K562 (cell line): Measurements from ENCODE around the gene TMEM255A. TPM values are rescaled to one million over a fixed set of nuclear protein-coding genes. Genes with fewer than 3 reads are reported as not detected.
A peak's percentile ranks its signal among the peaks of the same experiment; 100 is the strongest.

Experiments used
- ATAC-seq: fragments of 200-7000 bp; cut with Tn5 transposase; 3 replicates; pipeline ENCODE4 v1.9.1; 2020; ENCODE audit warnings: moderate library complexity
- BruUV-seq: library from RNA; stranded (reverse); fragments of 400-500 nt; replicated peaks from 2 replicates; lab custom pipeline; 2021; lab: Mats Ljungman, UMichigan
- CTCF ChIA-PET: fragments of 300-600 bp; formaldehyde crosslinking; extraction: SDS; loops from one replicate; lab custom pipeline; 2021; ENCODE audit warnings: low intra/inter-chr PET ratio; lab: Yijun Ruan, JAX
- POLR2A ChIA-PET: fragments of 300-600, 350-650 bp; sonication (Branson Sonifier 250); formaldehyde crosslinking; extraction: SDS; loops from one replicate; lab custom pipeline; 2021; ENCODE audit warnings: antibody characterized with exemption, inconsistent platforms; lab: Yijun Ruan, JAX
- DNase-seq, 4 experiments: peaks; one replicate each; pipeline versions ENCODE4 v3.0.0 to v3.0.0-alpha.2; 2011 to 2018; ENCODE audit warnings: low spot score in 3 of 4, mixed read lengths in 3 of 4; ENCODE audit errors: extremely low read depth in 1 of 4
- FAIRE-seq: peaks from 2 replicates; lab custom pipeline; 2011; peaks lifted over from hg19 to GRCh38; lab: Jason Lieb, UNC
- H2AFZ ChIP-seq: 2 replicates; pipeline ENCODE4 v1.6.0; 2011; ENCODE audit warnings: low read depth, low read length, control low read depth, inconsistent platforms
- H3K27ac ChIP-seq: fragments of 200-600 bp; 3 replicates; pipeline ENCODE4 v1.8.0; 2011; ENCODE audit warnings: low read depth, mild to moderate bottlenecking, control low read depth, inconsistent platforms, low read length, moderate library complexity, mixed read lengths; ENCODE audit errors: extremely low read depth
- H3K27me3 ChIP-seq, 2 experiments: fragments of 300-600 bp in 1 of 2; 2 replicates in 1 of 2; 3 replicates in 1 of 2; pipeline versions ENCODE4 v1.6.0 to v1.8.0; 2011; ENCODE audit warnings: inconsistent platforms in 2 of 2, low read length in 2 of 2, mild to moderate bottlenecking in 1 of 2, mixed read lengths in 1 of 2, moderate library complexity in 1 of 2; ENCODE audit not compliant: control insufficient read depth in 2 of 2, insufficient read depth in 2 of 2
- H3K36me3 ChIP-seq: fragments of 300-600 bp; 3 replicates; pipeline ENCODE4 v1.8.0; 2011; ENCODE audit warnings: mild to moderate bottlenecking, low read length, inconsistent platforms; ENCODE audit not compliant: control insufficient read depth, insufficient read depth
- H3K4me1 ChIP-seq, 2 experiments: fragments of 200-600 bp in 1 of 2; replicated peaks in 1 of 2; 2 replicates in 1 of 2; 3 replicates in 1 of 2; pipeline versions ENCODE4 v1.5.1 to v1.8.0; 2011; ENCODE audit warnings: inconsistent platforms in 2 of 2, low read length in 2 of 2, mild to moderate bottlenecking in 1 of 2, mixed read lengths in 1 of 2, moderate library complexity in 1 of 2; ENCODE audit not compliant: control insufficient read depth in 2 of 2, insufficient read depth in 2 of 2
- H3K4me2 ChIP-seq: 2 replicates; pipeline ENCODE4 v1.6.1; 2011; ENCODE audit warnings: low read length, control low read depth, inconsistent platforms, mixed read lengths; ENCODE audit not compliant: insufficient read depth
- H3K4me3 ChIP-seq: fragments of 200-600 bp; sonication (generic), shearing (Covaris generic); 2 replicates; pipeline ENCODE4 v1.5.1; 2016; ENCODE audit warnings: control low read depth, inconsistent platforms
- H3K79me2 ChIP-seq: fragments of 200-600 bp; 3 replicates; pipeline ENCODE4 v1.8.0; 2011; ENCODE audit warnings: low read length, inconsistent platforms; ENCODE audit not compliant: control insufficient read depth, insufficient read depth
- H3K9ac ChIP-seq, 2 experiments: 2 replicates each; pipeline versions ENCODE4 v1.6.0 to v1.6.1; 2011; ENCODE audit warnings: low read depth in 2 of 2, low read length in 2 of 2, control low read depth in 1 of 2, inconsistent platforms in 1 of 2, mild to moderate bottlenecking in 1 of 2, mixed read lengths in 1 of 2; ENCODE audit not compliant: insufficient read depth in 1 of 2
- H3K9me1 ChIP-seq: one replicate; pipeline ENCODE4 v1.6.0; 2011; ENCODE audit warnings: inconsistent platforms, mild to moderate bottlenecking, low read length, moderate library complexity; ENCODE audit not compliant: control insufficient read depth, insufficient read depth
- H3K9me3 ChIP-seq: replicated peaks from 2 replicates; pipeline ENCODE4 v1.5.1; 2011; ENCODE audit warnings: low read depth, low read length, inconsistent platforms; ENCODE audit not compliant: control insufficient read depth, insufficient read depth
- H4K20me1 ChIP-seq: replicated peaks from 2 replicates; pipeline ENCODE4 v1.6.1; 2011; ENCODE audit warnings: low read length, inconsistent platforms, mixed read lengths; ENCODE audit not compliant: control insufficient read depth, insufficient read depth
- CBFA2T3 ChIP-seq: fragments of 450-650 bp; IDR thresholded peaks from 2 replicates; pipeline ENCODE4 v1.6.1; 2017
- CHD1 ChIP-seq: fragments of 200-600 bp; sonication (generic); IDR thresholded peaks from one replicate; pipeline ENCODE4 v1.6.1; 2012; ENCODE audit warnings: mild to moderate bottlenecking, moderate library complexity, low read length, inconsistent platforms
- ELF1 ChIP-seq: fragments of 200-800 bp; sonication (Bioruptor generic); IDR thresholded peaks from 2 replicates; pipeline ENCODE4 v1.6.1; 2016; ENCODE audit warnings: missing genetic modification characterization, missing compliant biosample characterization
- NR2F6 ChIP-seq: fragments of 450-650 bp; formaldehyde crosslinking; IDR thresholded peaks from 2 replicates; pipeline ENCODE4 v1.4.0; 2020; ENCODE audit warnings: mild to moderate bottlenecking
- PHF21A ChIP-seq: fragments of 450-650 bp; IDR thresholded peaks from 2 replicates; pipeline ENCODE4 v1.6.1; 2017; ENCODE audit warnings: low read depth, borderline replicate concordance
- RBM17 ChIP-seq: fragments of 200-400 bp; formaldehyde crosslinking; IDR thresholded peaks from 2 replicates; pipeline ENCODE4 v1.6.1; 2017; ENCODE audit warnings: low read depth, mild to moderate bottlenecking, low read length, borderline replicate concordance
- SAFB ChIP-seq: fragments of 200-400 bp; formaldehyde crosslinking; IDR thresholded peaks from 2 replicates; pipeline ENCODE4 v1.6.1; 2017; ENCODE audit warnings: low read depth, low read length, borderline replicate concordance
- ZFX ChIP-seq: sonication (generic); formaldehyde crosslinking; IDR thresholded peaks from 2 replicates; pipeline ENCODE4 v1.8.0; 2022; ENCODE audit warnings: mild to moderate bottlenecking, missing genetic modification reagents, moderate library complexity
- WGBS: fragments of 100-300 bp; shearing (Covaris generic); methylation state at CpG from one replicate; pipeline ENCODE4 v1.1.6; 2016; ENCODE audit warnings: low coverage, mixed read lengths; ENCODE audit not compliant: insufficient coverage; ENCODE audit errors: missing lambda C conversion rate; 5-methylcytosine and 5-hydroxymethylcytosine counted together
- in situ Hi-C: fragments of 300-500 bp; cut with MboI; formaldehyde crosslinking; loops from 4 replicates; pipeline ENCODE4 v1.15.0; 2018; ENCODE audit warnings: inconsistent platforms, mixed read lengths
- intact Hi-C: fragments of 100-400 bp; cut with micrococcal nuclease; formaldehyde crosslinking; loops from 2 replicates; pipeline ENCODE4 v1.14.2; 2022
- polyA plus RNA-seq, 8 experiments: library from polyadenylated mRNA; depleted of rRNA in 4 of 8; stranded (reverse) in 5 of 8; unstranded in 3 of 8; fragments of >200 nt; fragmentation: Nextera tagmentation in 2 of 8; fragmentation: Illumina TruSeq in 1 of 8; extraction: Ambion mirVana in 2 of 8; extraction: Trizol in 1 of 8; gene quantifications; 2 replicates each; pipeline versions ENCODE4 v1.2.1 to v1.2.3, GENCODE V29; 2011 to 2014; ENCODE audit warnings: inconsistent platforms in 1 of 8, missing spikeins in 1 of 8
- total RNA-seq, 7 experiments: library from RNA; depleted of rRNA in 6 of 7; stranded (reverse); fragments of >200 nt in 6 of 7; fragmentation: Illumina TruSeq in 2 of 7; extraction: Trizol in 2 of 7; gene quantifications; 2 replicates each; pipeline versions ENCODE4 v1.2.1 to v1.2.3, GENCODE V29; 2011 to 2021; ENCODE audit warnings: low replicate concordance in 1 of 7
- TF ChIP-seq, protein P1 (sequence below): fragments of 250-450 bp; sonication (Bioruptor Pico); IDR thresholded peaks from 2 replicates; pipeline ENCODE4 v1.8.0; 2022; ENCODE audit warnings: inconsistent platforms, mild to moderate bottlenecking, moderate library complexity, borderline replicate concordance

TMEM255A gene
- total and polyA plus RNA-seq, 9 of the 15 experiments (the other 6 are each of a cell fraction or from before 2014, with no cell fraction given) = 0.01 TPM; not detected in 8

DNA sequence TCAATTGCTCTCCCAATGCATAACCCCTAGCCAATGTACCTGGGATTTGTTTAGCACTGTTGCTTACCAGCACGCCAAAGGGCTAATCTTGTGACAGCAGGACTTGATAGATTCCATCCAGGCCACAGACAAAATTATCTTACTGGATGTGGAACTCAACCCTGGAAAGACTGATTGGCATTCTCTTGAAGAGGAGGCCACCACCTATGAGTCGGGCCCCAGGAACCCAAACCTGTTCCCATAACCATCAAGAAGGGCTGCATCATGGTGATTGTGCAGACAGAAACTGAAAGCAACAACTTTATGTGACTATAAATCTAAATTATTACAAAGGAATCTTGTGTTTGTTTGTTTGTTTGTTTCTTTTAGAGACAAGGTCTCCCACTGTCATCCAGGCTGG, 19.9 kb upstream of the TMEM255A start:
- no peak overlapping the region for H3K27ac ChIP-seq
- 0 out of 2 replicates have a peak, but pooled peaks cover 4% of the 10 kb centered on the region for H3K9me3 ChIP-seq
- H3K36me3 ChIP-seq = no peaks in the 10 kb centered on the region
- H3K4me2 ChIP-seq = no peak overlapping the region
- no peaks in the 10 kb centered on the region for H3K27me3 ChIP-seq
- no peak for ATAC-seq
- H4K20me1 ChIP-seq = no peaks in the 10 kb centered on the region
- TF ChIP-seq ZFX (no peak), CBFA2T3 (peak; percentile 25; the same call in 1 of the 2 replicates)
- TF ChIP-seq, all 486 proteins: peak for 1
- ChIA-PET CTCF (no interaction called here), POLR2A (no interaction called here)
- BruUV-seq = no TSS peak
- Histone ChIP-seq H3K4me1 (peaks cover 0 to 23% of the 10 kb centered on the region in 2 experiments; a peak in 2 of 5 replicates), H3K4me3 (no peak overlapping the region), H3K79me2 (no peaks in the 10 kb centered on the region), H3K9me1 (no peaks in the 10 kb centered on the region), H3K9ac (no peak overlapping the region), H2AFZ (no peak overlapping the region)
- intact Hi-C loops = no loop called here
- WGBS = 8% methylated on average over 2 of the region's 2 CpGs
- no peak for DNase-seq
- FAIRE-seq = no peak
- in situ Hi-C loops = no loop called here

DNA sequence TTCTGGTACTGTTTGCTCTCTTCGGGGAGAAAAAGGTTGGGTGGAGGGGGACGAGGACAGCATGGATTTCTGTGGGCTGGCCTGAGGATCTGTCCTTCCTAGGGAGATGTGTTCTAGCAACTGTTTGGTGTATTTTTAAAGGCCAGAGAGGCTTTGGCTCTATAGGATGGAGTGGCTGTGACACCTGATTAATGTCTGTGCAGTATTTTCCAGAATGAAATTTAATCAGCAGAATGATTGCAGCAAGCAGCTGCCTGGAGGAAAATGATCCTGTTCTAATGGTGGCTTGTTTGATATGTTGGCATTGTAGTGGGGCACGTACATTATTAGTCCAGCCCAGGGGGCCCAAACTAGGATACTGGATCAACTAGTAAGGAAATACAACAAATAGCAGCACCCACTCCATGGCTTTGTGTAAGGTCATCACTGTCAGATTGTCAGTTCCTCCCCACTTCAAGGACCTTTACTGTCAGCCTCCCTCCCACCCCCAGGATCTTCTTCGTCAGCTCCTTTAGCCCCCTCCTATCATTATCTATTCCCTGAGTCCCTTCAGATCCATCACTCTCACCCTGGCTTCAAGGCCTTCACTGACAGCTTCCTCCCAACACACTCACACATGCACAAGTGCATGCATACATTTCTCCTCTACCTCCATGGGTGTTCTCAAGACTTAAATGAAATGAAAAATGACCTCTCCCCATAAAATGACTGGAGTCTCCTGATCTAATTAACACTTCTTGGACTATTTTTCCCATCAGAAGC, 10.4 kb upstream of the TMEM255A start:
- no peaks in the 10 kb centered on the region for H3K9me3 ChIP-seq
- in situ Hi-C loops = no loop called here
- H3K27ac ChIP-seq = no peak overlapping the region
- no peak overlapping the region for H3K9ac ChIP-seq
- intact Hi-C loops = no loop called here
- no peak overlapping the region for H2AFZ ChIP-seq
- FAIRE-seq (no peak), ATAC-seq (no peak), DNase-seq (no peak)
- H3K4me3 ChIP-seq = no peak overlapping the region
- H3K9me1 ChIP-seq = no peaks in the 10 kb centered on the region
- H3K4me1 ChIP-seq = no peaks in the 10 kb centered on the region
- H3K4me2 ChIP-seq = no peak overlapping the region
- H3K36me3 ChIP-seq = no peaks in the 10 kb centered on the region
- H3K79me2 ChIP-seq = no peaks in the 10 kb centered on the region
- no peaks in the 10 kb centered on the region for H4K20me1 ChIP-seq
- CTCF ChIA-PET = no interaction called here
- TF ChIP-seq NR2F6 (CRISPR knock-in tag) = no peak
- TF ChIP-seq RBM17 = no peak
- TF ChIP-seq, protein P1, sequence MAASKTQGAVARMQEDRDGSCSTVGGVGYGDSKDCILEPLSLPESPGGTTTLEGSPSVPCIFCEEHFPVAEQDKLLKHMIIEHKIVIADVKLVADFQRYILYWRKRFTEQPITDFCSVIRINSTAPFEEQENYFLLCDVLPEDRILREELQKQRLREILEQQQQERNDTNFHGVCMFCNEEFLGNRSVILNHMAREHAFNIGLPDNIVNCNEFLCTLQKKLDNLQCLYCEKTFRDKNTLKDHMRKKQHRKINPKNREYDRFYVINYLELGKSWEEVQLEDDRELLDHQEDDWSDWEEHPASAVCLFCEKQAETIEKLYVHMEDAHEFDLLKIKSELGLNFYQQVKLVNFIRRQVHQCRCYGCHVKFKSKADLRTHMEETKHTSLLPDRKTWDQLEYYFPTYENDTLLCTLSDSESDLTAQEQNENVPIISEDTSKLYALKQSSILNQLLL (CRISPR knock-in tag) = no peak
- TF ChIP-seq CHD1 = no peak
- no peak for TF ChIP-seq ELF1 (tag)
- no peak for TF ChIP-seq PHF21A
- TF ChIP-seq SAFB = no peak
- POLR2A ChIA-PET = interaction anchor here (0.6 to 1.1 kb wide), 2 partner anchors 17 to 1405 kb away, joined by 3 read pairs; no protein-coding TSS in a partner anchor
- no TSS peak for BruUV-seq
- H3K27me3 ChIP-seq = peaks cover 0 to 3% of the 10 kb centered on the region in 2 experiments; a peak in 1 of 5 replicates
- 9% methylated on average over 3 of the region's 4 CpGs for WGBS
